ENCODE results near the gene ADAM19. TPM values are rescaled to one million over a fixed set of nuclear protein-coding genes. Genes with fewer than 3 reads are reported as not detected.

Gene ADAM19
- total and polyA plus RNA-seq, 2 experiments from 2014 or later = 9.1 to 13.2 TPM

GRCh38 chr5:157584628-157585027, 9.1 kb upstream of the ADAM19 start:
- Histone ChIP-seq H3K9me2 (ENCODE audit: insufficient read depth) (no peaks in the 10 kb centered on the region), H3K27ac (ENCODE audit: low read depth) (no peak overlapping the region), H4K20me1 (replicated peaks; ENCODE audit: insufficient read depth) (no peaks in the 10 kb centered on the region), H3K4me2 (no peak overlapping the region), H3K4me3 (no peak overlapping the region), H2AFZ (no peak overlapping the region), H3K27me3 (ENCODE audit: insufficient read depth) (no peaks in the 10 kb centered on the region), H3K4me1 (ENCODE audit: insufficient read depth) (no peaks in the 10 kb centered on the region), H3K79me2 (replicated peaks; ENCODE audit: insufficient read depth) (no peaks in the 10 kb centered on the region), H3K36me3 (ENCODE audit: insufficient read depth) (no peaks in the 10 kb centered on the region), H3F3A (replicated peaks; ENCODE audit: low read depth) (no peaks in the 10 kb centered on the region)
- Mint-ChIP-seq H3K36me3 (ENCODE audit: low read depth) (no peaks in the 10 kb centered on the region), H3K4me1 (no peaks in the 10 kb centered on the region), H3K4me3 (no peak overlapping the region), H3K27me3 (ENCODE audit: insufficient read depth, low read depth, poor library complexity) (no peaks in the 10 kb centered on the region), H3K27ac (no peak overlapping the region), H3K9me3 (no peaks in the 10 kb centered on the region)
- DNase-seq (ENCODE audit: low spot score) = no peak
- TF ChIP-seq ZNF462 (CRISPR knock-in tag; IDR thresholded peaks at IDR 0.05) (no peak), REST (IDR thresholded peaks at IDR 0.05; ENCODE audit: unreplicated experiment) (no peak), EZH2phosphoT487 (IDR thresholded peaks at IDR 0.05; ENCODE audit: unreplicated experiment) (no peak), CTCF (conservative IDR thresholded peaks at IDR 0.05; ENCODE audit: low read depth in 2 of 2) (no peak), NANOG (IDR thresholded peaks at IDR 0.05; ENCODE audit: borderline replicate concordance) (no peak), CREB1 (CRISPR knock-in tag; IDR thresholded peaks at IDR 0.05; ENCODE audit: low read depth) (no peak), EZH2 (IDR thresholded peaks at IDR 0.05; ENCODE audit: low read depth, unreplicated experiment) (no peak), STAT1 (IDR thresholded peaks at IDR 0.05; ENCODE audit: unreplicated experiment) (no peak), ZNF114 (CRISPR knock-in tag; IDR thresholded peaks at IDR 0.05) (no peak), ETS1 (IDR thresholded peaks at IDR 0.05) (no peak), ZNF331 (CRISPR knock-in tag; IDR thresholded peaks at IDR 0.05; ENCODE audit: low read depth) (no peak)
- ATAC-seq = no peak

Data from GM23338 (cell line).